Measurements from ENCODE around the gene NLRP4.

NLRP4 gene

DNA sequence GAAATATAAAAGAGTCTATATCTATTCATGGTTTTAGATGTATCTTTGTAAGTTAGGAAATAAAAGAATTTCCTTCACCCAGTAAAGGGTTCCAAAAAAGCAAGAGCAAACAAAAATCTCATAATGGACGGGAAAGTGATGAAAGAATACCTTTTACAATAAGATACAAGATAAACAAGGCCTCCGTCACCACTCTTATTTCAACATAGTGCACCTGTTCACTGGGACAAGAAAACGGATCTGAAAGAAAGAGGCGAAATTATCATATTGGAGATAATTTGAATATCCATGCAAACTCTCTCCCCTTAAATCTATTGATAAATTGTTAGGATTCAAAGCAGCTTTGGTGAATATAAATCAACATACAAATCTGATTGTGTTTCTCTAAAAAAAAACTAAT lies 3.7 kb upstream of the NLRP4 start:
- Histone ChIP-seq H3K27me3 (replicated peaks; ENCODE audit: control insufficient read depth, insufficient read depth, low read length) (no peaks in the 10 kb centered on the region), H3K4me3 (replicated peaks; ENCODE audit: low read depth, low read length) (no peak overlapping the region), H3K36me3 (ENCODE audit: control insufficient read depth, insufficient read depth, low read length) (no peaks in the 10 kb centered on the region)
- TF ChIP-seq, protein P1, sequence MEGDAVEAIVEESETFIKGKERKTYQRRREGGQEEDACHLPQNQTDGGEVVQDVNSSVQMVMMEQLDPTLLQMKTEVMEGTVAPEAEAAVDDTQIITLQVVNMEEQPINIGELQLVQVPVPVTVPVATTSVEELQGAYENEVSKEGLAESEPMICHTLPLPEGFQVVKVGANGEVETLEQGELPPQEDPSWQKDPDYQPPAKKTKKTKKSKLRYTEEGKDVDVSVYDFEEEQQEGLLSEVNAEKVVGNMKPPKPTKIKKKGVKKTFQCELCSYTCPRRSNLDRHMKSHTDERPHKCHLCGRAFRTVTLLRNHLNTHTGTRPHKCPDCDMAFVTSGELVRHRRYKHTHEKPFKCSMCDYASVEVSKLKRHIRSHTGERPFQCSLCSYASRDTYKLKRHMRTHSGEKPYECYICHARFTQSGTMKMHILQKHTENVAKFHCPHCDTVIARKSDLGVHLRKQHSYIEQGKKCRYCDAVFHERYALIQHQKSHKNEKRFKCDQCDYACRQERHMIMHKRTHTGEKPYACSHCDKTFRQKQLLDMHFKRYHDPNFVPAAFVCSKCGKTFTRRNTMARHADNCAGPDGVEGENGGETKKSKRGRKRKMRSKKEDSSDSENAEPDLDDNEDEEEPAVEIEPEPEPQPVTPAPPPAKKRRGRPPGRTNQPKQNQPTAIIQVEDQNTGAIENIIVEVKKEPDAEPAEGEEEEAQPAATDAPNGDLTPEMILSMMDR (IDR thresholded peaks at IDR 0.05; ENCODE audit: insufficient read depth, low read length, poor library complexity, severe bottlenecking): no peak
- DNase-seq (ENCODE audit: extremely low read depth, insufficient read length): no peak

- no peaks in the 10 kb centered on the region for H3K36me3 ChIP-seq (ENCODE audit: control insufficient read depth, insufficient read depth, low read length)
- H3K4me3 ChIP-seq (replicated peaks; ENCODE audit: low read depth, low read length): no peak overlapping the region
- no peaks in the 10 kb centered on the region for H3K27me3 ChIP-seq (replicated peaks; ENCODE audit: control insufficient read depth, insufficient read depth, low read length)
- TF ChIP-seq, protein P1 (IDR thresholded peaks at IDR 0.05; ENCODE audit: insufficient read depth, low read length, poor library complexity, severe bottlenecking): no peak
- DNase-seq (ENCODE audit: extremely low read depth, insufficient read length): no peak
These were observed 1.9 kb downstream of the NLRP4 start for GRCh38 chr19:55838251-55838650.

DNA sequence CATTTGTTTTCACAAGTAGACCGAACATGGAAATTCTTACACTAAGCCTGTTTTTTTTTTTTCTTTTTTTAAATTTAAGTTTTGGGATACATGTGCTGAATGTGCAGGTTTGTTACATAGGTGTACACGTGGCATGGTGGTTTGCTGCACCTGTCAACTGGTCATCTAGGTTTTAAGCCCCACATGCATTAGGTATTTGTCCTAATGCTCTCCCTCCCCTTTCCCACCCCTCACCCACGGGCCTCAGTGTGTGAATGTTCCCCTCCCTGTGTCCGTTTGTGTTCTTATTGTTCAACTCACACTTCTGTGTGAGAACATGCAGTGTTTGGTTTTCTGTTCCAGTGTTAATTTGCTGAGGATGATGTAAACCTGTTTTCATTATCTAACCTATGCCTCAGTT lies 2.6 kb downstream of the NLRP4 start:
- Histone ChIP-seq H3K4me3 (replicated peaks; ENCODE audit: low read depth, low read length) (no peak overlapping the region), H3K27me3 (replicated peaks; ENCODE audit: control insufficient read depth, insufficient read depth, low read length) (no peaks in the 10 kb centered on the region), H3K36me3 (ENCODE audit: control insufficient read depth, insufficient read depth, low read length) (no peaks in the 10 kb centered on the region)
- TF ChIP-seq, protein P1 (IDR thresholded peaks at IDR 0.05; ENCODE audit: insufficient read depth, low read length, poor library complexity, severe bottlenecking): no peak
- DNase-seq (ENCODE audit: extremely low read depth, insufficient read length): no peak

- Histone ChIP-seq H3K4me3 (replicated peaks; ENCODE audit: low read depth, low read length) (no peak overlapping the region), H3K36me3 (ENCODE audit: control insufficient read depth, insufficient read depth, low read length) (no peaks in the 10 kb centered on the region), H3K27me3 (replicated peaks; ENCODE audit: control insufficient read depth, insufficient read depth, low read length) (no peaks in the 10 kb centered on the region)
- DNase-seq (ENCODE audit: extremely low read depth, insufficient read length): no peak
- TF ChIP-seq, protein P1 (IDR thresholded peaks at IDR 0.05; ENCODE audit: insufficient read depth, low read length, poor library complexity, severe bottlenecking): no peak
These were observed 18.8 kb downstream of the NLRP4 start for GRCh38 chr19:55855160-55855559.

DNA sequence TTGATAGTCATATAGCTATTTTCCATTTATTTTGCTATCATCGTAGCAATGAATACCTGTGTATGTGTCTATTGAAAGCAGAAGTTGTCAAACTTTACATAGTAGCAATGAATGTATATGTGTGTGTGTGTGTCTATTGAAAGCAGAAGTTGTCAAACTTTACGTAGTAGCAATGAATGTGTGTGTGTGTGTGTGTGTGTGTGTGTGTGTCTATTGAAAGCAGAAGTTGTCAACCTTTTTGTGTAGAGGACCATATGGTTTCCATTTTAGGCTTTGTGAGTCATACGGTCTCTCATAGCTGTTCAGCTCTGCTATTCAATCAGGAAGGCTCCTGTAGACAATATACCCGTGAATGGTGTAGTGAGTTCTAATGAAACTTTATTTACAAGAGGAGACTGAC lies 20.8 kb downstream of the NLRP4 start:
- no peaks in the 10 kb centered on the region for H3K36me3 ChIP-seq (ENCODE audit: control insufficient read depth, insufficient read depth, low read length)
- no peak overlapping the region for H3K4me3 ChIP-seq (replicated peaks; ENCODE audit: low read depth, low read length)
- H3K27me3 ChIP-seq (replicated peaks; ENCODE audit: control insufficient read depth, insufficient read depth, low read length): no peaks in the 10 kb centered on the region
- DNase-seq (ENCODE audit: extremely low read depth, insufficient read length): peak; percentile 10
- TF ChIP-seq, protein P1 (IDR thresholded peaks at IDR 0.05; ENCODE audit: insufficient read depth, low read length, poor library complexity, severe bottlenecking): no peak

GRCh38 chr19:55857974-55858373 lies 21.6 kb downstream of the NLRP4 start:
- Histone ChIP-seq H3K27me3 (replicated peaks; ENCODE audit: control insufficient read depth, insufficient read depth, low read length) (no peaks in the 10 kb centered on the region), H3K36me3 (ENCODE audit: control insufficient read depth, insufficient read depth, low read length) (no peaks in the 10 kb centered on the region), H3K4me3 (replicated peaks; ENCODE audit: low read depth, low read length) (no peak overlapping the region)
- DNase-seq (ENCODE audit: extremely low read depth, insufficient read length): no peak
- TF ChIP-seq, protein P1 (IDR thresholded peaks at IDR 0.05; ENCODE audit: insufficient read depth, low read length, poor library complexity, severe bottlenecking): no peak
